GM12878 (cell line): ENCODE measurements around the gene ZBTB33. TPM values are rescaled to one million over a fixed set of nuclear protein-coding genes. Genes with fewer than 3 reads are reported as not detected.
A peak's percentile ranks its signal among the peaks of the same experiment; 100 is the strongest.

Experiments used
- ATAC-seq: fragments of 200-7000 bp; cut with Tn5 transposase; 3 replicates; pipeline ENCODE4 v1.9.1; 2020; ENCODE audit warnings: mild to moderate bottlenecking, moderate library complexity
- Bru-seq: library from RNA; stranded (reverse); fragments of 400-500 nt; gene quantifications from one replicate; lab custom pipeline; 2021; lab: Mats Ljungman, UMichigan
- BruChase-seq, 2 experiments: library from RNA; stranded (reverse); fragments of 400-500 nt; gene quantifications; one replicate each; lab custom pipeline; 2021; lab: Mats Ljungman, UMichigan
- BruUV-seq: library from RNA; stranded (reverse); fragments of 400-500 nt; replicated peaks from 2 replicates; lab custom pipeline; 2021; lab: Mats Ljungman, UMichigan
- CTCF ChIA-PET: fragments of 300-600 bp; sonication (Branson Sonifier 250); formaldehyde crosslinking; extraction: SDS; loops from one replicate; lab custom pipeline; 2021; ENCODE audit warnings: inconsistent platforms; lab: Yijun Ruan, JAX
- POLR2A ChIA-PET: fragments of 350-600 bp; formaldehyde crosslinking; extraction: SDS; loops from one replicate; lab custom pipeline; 2021; ENCODE audit warnings: inconsistent platforms; lab: Charles Lee
- RAD21 ChIA-PET: fragments of 300-600 bp; sonication (Branson Sonifier 250); formaldehyde crosslinking; loops from one replicate; lab custom pipeline; 2023; ENCODE audit warnings: antibody characterized with exemption; ENCODE audit not compliant: unreplicated experiment; lab: Charles Lee
- SMC1A ChIA-PET: fragments of 300-600 bp; sonication (Branson Sonifier 250); formaldehyde crosslinking; loops from one replicate; lab custom pipeline; 2023; ENCODE audit not compliant: unreplicated experiment, uncharacterized antibody; lab: Charles Lee
- DNase-seq: peaks from one replicate; pipeline ENCODE4 v3.0.0-alpha.2; 2011; ENCODE audit warnings: low read depth, low spot score
- FAIRE-seq: peaks from 3 replicates; lab custom pipeline; 2011; peaks lifted over from hg19 to GRCh38; lab: Jason Lieb, UNC
- H2AFZ ChIP-seq: 2 replicates; pipeline ENCODE4 v1.6.0; 2011; ENCODE audit warnings: low read depth, low read length, control low read depth; ENCODE audit not compliant: control insufficient read depth
- H3K27ac ChIP-seq: 2 replicates; pipeline ENCODE4 v1.5.1; 2011; ENCODE audit warnings: control low read depth; ENCODE audit not compliant: control insufficient read depth, insufficient read depth
- H3K27me3 ChIP-seq, 2 experiments: replicated peaks in 1 of 2; 2 replicates each; pipeline versions ENCODE4 v1.6.0 to v1.6.1; 2011; ENCODE audit warnings: low read length in 1 of 2; ENCODE audit not compliant: control insufficient read depth in 2 of 2, insufficient read depth in 2 of 2
- H3K36me3 ChIP-seq, 2 experiments: 2 replicates each; pipeline ENCODE4 v1.5.1; 2011; ENCODE audit warnings: low read length in 1 of 2; ENCODE audit not compliant: control insufficient read depth in 2 of 2, insufficient read depth in 2 of 2
- H3K4me1 ChIP-seq: 2 replicates; pipeline ENCODE4 v1.6.1; 2011; ENCODE audit warnings: mild to moderate bottlenecking, low read length, moderate library complexity, mixed read lengths; ENCODE audit not compliant: control insufficient read depth, insufficient read depth
- H3K4me2 ChIP-seq: 2 replicates; pipeline ENCODE4 v1.6.0; 2011; ENCODE audit warnings: control low read depth; ENCODE audit not compliant: control insufficient read depth, insufficient read depth
- H3K4me3 ChIP-seq: fragments of 200-600 bp; sonication (generic); 2 replicates; pipeline ENCODE4 v1.5.1; 2016
- H3K79me2 ChIP-seq: 2 replicates; pipeline ENCODE4 v1.6.0; 2011; ENCODE audit warnings: low read length; ENCODE audit not compliant: control insufficient read depth, insufficient read depth
- H3K9ac ChIP-seq: 2 replicates; pipeline ENCODE4 v1.8.0; 2011; ENCODE audit warnings: low read length, control low read depth, mixed read lengths; ENCODE audit not compliant: control insufficient read depth, insufficient read depth
- H3K9me3 ChIP-seq: replicated peaks from 3 replicates; pipeline ENCODE4 v1.5.1; 2011; ENCODE audit warnings: mild to moderate bottlenecking, low read length; ENCODE audit not compliant: control insufficient read depth, insufficient read depth
- H4K20me1 ChIP-seq: 2 replicates; pipeline ENCODE4 v1.6.0; 2011; ENCODE audit not compliant: control insufficient read depth, insufficient read depth
- BACH1 ChIP-seq: fragments of 450-650 bp; IDR thresholded peaks from 2 replicates; pipeline ENCODE4 v1.6.1; 2017; ENCODE audit warnings: mild to moderate bottlenecking, borderline replicate concordance
- CHD2 ChIP-seq: IDR thresholded peaks from 2 replicates; pipeline ENCODE4 v1.6.1; 2011; ENCODE audit warnings: low read depth, low read length, improper control_type of control experiment, borderline replicate concordance
- CREB1 ChIP-seq: IDR thresholded peaks from 2 replicates; pipeline ENCODE4 v1.6.1; 2012; ENCODE audit warnings: low read depth, mild to moderate bottlenecking, inconsistent platforms
- EED ChIP-seq: sonication (generic); IDR thresholded peaks from 2 replicates; pipeline ENCODE4 v1.6.1; 2016; ENCODE audit warnings: antibody characterized with exemption, low read depth
- IKZF1 ChIP-seq: fragments of 450-650 bp; conservative IDR thresholded peaks from 2 replicates; pipeline ENCODE4 v1.6.1; 2017; ENCODE audit warnings: antibody characterized with exemption, mild to moderate bottlenecking
- RAD21 ChIP-seq: IDR thresholded peaks from 2 replicates; pipeline ENCODE4 v1.6.1; 2011; ENCODE audit warnings: mild to moderate bottlenecking, low read depth, low read length, moderate library complexity; ENCODE audit not compliant: insufficient read depth
- RELB ChIP-seq: fragments of 450-650 bp; IDR thresholded peaks from 2 replicates; pipeline ENCODE4 v1.6.1; 2017; ENCODE audit warnings: low read depth, mild to moderate bottlenecking, moderate library complexity
- SMAD5 ChIP-seq: IDR thresholded peaks from 2 replicates; pipeline ENCODE4 v1.6.1; 2016; ENCODE audit warnings: antibody characterized with exemption, low read depth
- TAF1 ChIP-seq: IDR thresholded peaks from 2 replicates; pipeline ENCODE4 v1.6.1; 2011; ENCODE audit warnings: mild to moderate bottlenecking, low read depth, low read length, borderline replicate concordance
- YY1 ChIP-seq: IDR thresholded peaks from 2 replicates; pipeline ENCODE4 v1.6.1; 2011; ENCODE audit warnings: low read depth, mild to moderate bottlenecking, low read length
- ZNF687 ChIP-seq: fragments of 450-650 bp; IDR thresholded peaks from 2 replicates; pipeline ENCODE4 v1.6.1; 2017; ENCODE audit warnings: mild to moderate bottlenecking, moderate library complexity
- WGBS: methylation state at CpG from one replicate; pipeline ENCODE4 v1.1.6; 2016; ENCODE audit warnings: low lambda C conversion rate; ENCODE audit not compliant: insufficient replicate concordance, insufficient coverage; ENCODE audit errors: missing lambda C conversion rate; 5-methylcytosine and 5-hydroxymethylcytosine counted together
- in situ Hi-C: fragments of 300-500 bp; cut with MboI; formaldehyde crosslinking; loops from 9 replicates; pipeline ENCODE4 v1.14.3; 2018; ENCODE audit warnings: mixed read lengths
- intact Hi-C: fragments of 100-400 bp; cut with micrococcal nuclease; formaldehyde crosslinking; loops from one replicate; pipeline ENCODE4 v1.14.2; 2022; ENCODE audit not compliant: unreplicated experiment
- long read RNA-seq, 2 experiments: library from polyadenylated mRNA; unstranded; transcript quantifications; one replicate each; pipeline ENCODE4 v2.0.0, GENCODE V29; 2019 to 2020
- polyA minus RNA-seq, 3 experiments: library from RNA; depleted of rRNA, polyadenylated mRNA; stranded (reverse); fragments of >200 nt; gene quantifications; 2 replicates each; pipeline ENCODE4 v1.2.3, GENCODE V29; 2011
- polyA plus RNA-seq, 11 experiments: library from polyadenylated mRNA; depleted of rRNA in 4 of 11; unstranded in 6 of 11; stranded (reverse) in 5 of 11; fragments of >200 nt; fragmentation: Nextera tagmentation in 4 of 11; fragmentation: Illumina TruSeq in 1 of 11; extraction: Ambion mirVana in 4 of 11; extraction: Trizol in 1 of 11; gene quantifications; 1 replicate in 1 of 11; 2 replicates in 10 of 11; pipeline versions ENCODE4 v1.2.1 to v1.2.3, GENCODE V29; 2011 to 2016; ENCODE audit warnings: inconsistent platforms in 2 of 11, missing spikeins in 2 of 11, low read depth in 1 of 11
- total RNA-seq, 4 experiments: library from RNA; depleted of rRNA in 3 of 4; stranded (reverse); fragments of >200 nt in 3 of 4; fragmentation: Illumina TruSeq in 1 of 4; extraction: Trizol in 1 of 4; gene quantifications; 2 replicates each; pipeline versions ENCODE4 v1.2.1 to v1.2.3, GENCODE V29; 2013 to 2021

ZBTB33 gene
- total RNA-seq (2013; cell fraction: nucleolus; rRNA removed): 28.0 and 28.4 TPM in 2 replicates
- total RNA-seq (2014; rRNA removed) (14.1 and 17.7 TPM in 2 replicates), total RNA-seq (2014; rRNA removed; fragmentation: Illumina TruSeq; extraction: Trizol) (25.6 and 26.3 TPM in 2 replicates), total RNA-seq (2021) (17.1 and 18.3 TPM in 2 replicates), polyA plus RNA-seq (2011; rRNA removed) (19.6 and 31.4 TPM in 2 replicates), polyA plus RNA-seq (2014; fragmentation: Illumina TruSeq; extraction: Trizol) (23.3 and 29.3 TPM in 2 replicates), polyA plus RNA-seq (2014; fragmentation: Nextera tagmentation; extraction: Ambion mirVana) (1 to 10 TPM; 5.2 to 5.4 TPM), polyA plus RNA-seq (2014; rRNA removed) (9.3 and 11.3 TPM in 2 replicates), polyA plus RNA-seq (2016; fragmentation: Nextera tagmentation; extraction: Ambion mirVana) (10 to 100 TPM; 21.3 to 23.6 TPM), polyA minus RNA-seq (2011; rRNA and poly(A)+ RNA removed) (20.7 and 40.7 TPM in 2 replicates), Bru-seq, nascent RNA (percentile 91 among the genes with signal in this experiment), BruChase-seq, experiment 1, labeled RNA remaining after a 6-hour chase (percentile 90 among the genes with signal in this experiment), BruChase-seq, experiment 2, labeled RNA remaining after a 2-hour chase (percentile 98 among the genes with signal in this experiment)
- polyA plus RNA-seq (2011; ENCODE audit: low read depth): 5.0 TPM
- polyA plus RNA-seq (2011; cell fraction: cytosol; rRNA removed): 7.1 and 9.1 TPM in 2 replicates
- 12.2 and 14.4 TPM in 2 replicates for polyA plus RNA-seq (2011; cell fraction: nucleus; rRNA removed)
- polyA plus RNA-seq (2012): 10.1 and 12.4 TPM in 2 replicates
- 10.4 and 12.5 TPM in 2 replicates for polyA minus RNA-seq (2011; cell fraction: cytosol; rRNA and poly(A)+ RNA removed)
- 10.9 and 11.7 TPM in 2 replicates for polyA minus RNA-seq (2011; cell fraction: nucleus; rRNA and poly(A)+ RNA removed)
- long read RNA-seq, experiment 1, partial matches to known transcripts: 0 of 1 reads
- long read RNA-seq, experiment 1, other reads (novel, unspliced or antisense): 1 of 1 reads
- long read RNA-seq, experiment 2, full-length matches to known transcripts: 3 of 6 reads
- long read RNA-seq, experiment 2, partial matches to known transcripts: 0 of 6 reads
- long read RNA-seq, experiment 2, other reads (novel, unspliced or antisense): 3 of 6 reads

GRCh38 chrX:120250522-120251271 lies at the start of gene ZBTB33:
Gene ZBTB33, plus strand, starts transcription at chrX:120250812. Its CDS starts 2,604 bp downstream, at chrX:120253416.
- Histone ChIP-seq H3K27me3 (no peaks in the 10 kb centered on the region), H3K9me3 (no peaks in the 10 kb centered on the region), H3K4me2 (peak within 1 kb of the TSS; percentile 35; the same call in 1 of the 2 replicates), H3K4me1 (no peaks in the 10 kb centered on the region), H2AFZ (peak within 1 kb of the TSS; percentile 61), H3K4me3 (peak within 1 kb of the TSS; percentile 69), H3K27ac (peak within 1 kb of the TSS; percentile 68), H3K79me2 (peaks cover 23% of the 10 kb centered on the region), H3K36me3 (peaks cover 0 to 4% of the 10 kb centered on the region in 2 experiments; a peak in 1 of 4 replicates), H4K20me1 (no peaks in the 10 kb centered on the region), H3K9ac (peak within 1 kb of the TSS; percentile 79)
- ChIA-PET CTCF (interaction anchor here (0.8 to 1.7 kb wide), 11 partner anchors 10 to 215 kb away, joined by 3 to 8 read pairs (median 3); no protein-coding TSS in a partner anchor), POLR2A (interaction anchor here (0.8 to 2.1 kb wide), 7 partner anchors 12 to 54 kb away, joined by 3 to 13 read pairs (median 4); no protein-coding TSS in a partner anchor), RAD21 (interaction anchor here (0.8 to 3.0 kb wide), 9 partner anchors 12 to 493 kb away, joined by 3 to 29 read pairs (median 3); partner anchors contain the start of gene CUL4B), SMC1A (interaction anchor here (1.1 to 3.2 kb wide), 10 partner anchors 11 to 215 kb away, joined by 3 to 16 read pairs (median 6); no protein-coding TSS in a partner anchor)
- in situ Hi-C loops (loop anchor here (5.0 kb wide), 1 partner anchor 57 kb away; no protein-coding TSS in a partner anchor), intact Hi-C loops (loop anchor here (1.0 to 2.0 kb wide), 2 partner anchors 50 to 58 kb away; no protein-coding TSS in a partner anchor)
- 28% methylated on average over 61 of the region's 75 CpGs for WGBS
- BruUV-seq: no TSS peak
- FAIRE-seq: peak; percentile 31
- peak; percentile 60 for DNase-seq
- ATAC-seq: peak; percentile 99
- TF ChIP-seq TAF1: 0 out of 2 replicates have a peak, but pooled peaks have one; percentile 29
- TF ChIP-seq CREB1: peak; percentile 69; the same call in 1 of the 2 replicates
- TF ChIP-seq CHD2: peak; percentile 57; the same call in 1 of the 2 replicates
- TF ChIP-seq YY1: 0 out of 2 replicates have a peak, but pooled peaks have one; percentile 14
- TF ChIP-seq RELB: no peak
- TF ChIP-seq ZNF687: peak; percentile 35; the same call in 1 of the 2 replicates
- TF ChIP-seq RAD21: peak; percentile 19; the same call in 1 of the 2 replicates
- peak; percentile 48; the same call in 1 of the 2 replicates for TF ChIP-seq SMAD5
- 0 out of 2 replicates have a peak, but pooled peaks have one; percentile 11 for TF ChIP-seq EED
- TF ChIP-seq BACH1: 0 out of 2 replicates have a peak, but pooled peaks have one; percentile 39
- peak; percentile 64 for TF ChIP-seq IKZF1
